ENCODE results near the gene SYS1. TPM values are rescaled to one million over a fixed set of nuclear protein-coding genes. Genes with fewer than 3 reads are reported as not detected.

Gene SYS1
- 16.6 and 24.0 TPM in 2 replicates for total RNA-seq

GRCh38 chr20:45362804-45363610 lies at the start of gene SYS1:
TSS of gene SYS1 (plus strand) at chr20:45363156. CDS start at chr20:45363532, 376 bp downstream.
- DNase-seq (ENCODE audit: low read depth in 2 of 2) = peak; percentile 97 to 99

- DNase-seq (ENCODE audit: low read depth in 2 of 2) = no peak
Observed at GRCh38 chr20:45313943-45314342, 49.0 kb upstream of the SYS1 start.

GRCh38 chr20:45315672-45316071 lies 47.3 kb upstream of the SYS1 start:
- DNase-seq (ENCODE audit: low read depth in 2 of 2) = no peak

GRCh38 chr20:45316150-45317080 lies 46.5 kb upstream of the SYS1 start:
- DNase-seq (ENCODE audit: low read depth in 2 of 2) = no peak

- no peak for DNase-seq (ENCODE audit: low read depth in 2 of 2)
Observed at GRCh38 chr20:45317826-45318225, 45.1 kb upstream of the SYS1 start.

GRCh38 chr20:45318386-45318939 lies 44.5 kb upstream of the SYS1 start:
- DNase-seq (ENCODE audit: low read depth in 2 of 2) = no peak

GRCh38 chr20:45318948-45319347 lies 44.0 kb upstream of the SYS1 start:
- DNase-seq (ENCODE audit: low read depth in 2 of 2) = no peak

- no peak for DNase-seq (ENCODE audit: low read depth in 2 of 2)
Observed at GRCh38 chr20:45320948-45321595, 41.9 kb upstream of the SYS1 start.

- DNase-seq (ENCODE audit: low read depth in 2 of 2) = peak; percentile 56 to 60
Observed at GRCh38 chr20:45322952-45323383, 40.0 kb upstream of the SYS1 start.

GRCh38 chr20:45323731-45324130 lies 39.2 kb upstream of the SYS1 start:
- no peak for DNase-seq (ENCODE audit: low read depth in 2 of 2)

- DNase-seq (ENCODE audit: low read depth in 2 of 2) = no peak
Observed at GRCh38 chr20:45325371-45325770, 37.6 kb upstream of the SYS1 start.

- DNase-seq (ENCODE audit: low read depth in 2 of 2) = no peak
Observed at GRCh38 chr20:45328451-45328850, 34.5 kb upstream of the SYS1 start.

- no peak for DNase-seq (ENCODE audit: low read depth in 2 of 2)
Observed at GRCh38 chr20:45329497-45330319, 33.2 kb upstream of the SYS1 start.

GRCh38 chr20:45330476-45330875 lies 32.5 kb upstream of the SYS1 start:
- DNase-seq (ENCODE audit: low read depth in 2 of 2) = no peak

GRCh38 chr20:45336530-45337366 lies 26.2 kb upstream of the SYS1 start:
- DNase-seq (ENCODE audit: low read depth in 2 of 2) = peak in 1 of 2 donors; percentile 29

- peak in 1 of 2 donors; percentile 38 for DNase-seq (ENCODE audit: low read depth in 2 of 2)
Observed at GRCh38 chr20:45337367-45338120, 25.4 kb upstream of the SYS1 start.

GRCh38 chr20:45338121-45339030 lies 24.6 kb upstream of the SYS1 start:
- no peak for DNase-seq (ENCODE audit: low read depth in 2 of 2)

GRCh38 chr20:45339084-45339483 lies 23.9 kb upstream of the SYS1 start:
- DNase-seq (ENCODE audit: low read depth in 2 of 2) = no peak

All from dermis microvascular lymphatic vessel endothelial cell (primary cell).